Neural crest cell (in vitro differentiated cells): Measurements from ENCODE around the gene RIT2. TPM values are rescaled to one million over a fixed set of nuclear protein-coding genes. Genes with fewer than 3 reads are reported as not detected.

Experiments used
- DNase-seq: peaks from one replicate; pipeline ENCODE4 v3.0.0; 2021; ENCODE audit warnings: low read depth, mixed read lengths, low spot score
- H3K27ac Mint-ChIP-seq: one replicate; pipeline ENCODE4 v1.8.0; 2021; ENCODE audit warnings: mild to moderate bottlenecking, mixed read lengths; ENCODE audit not compliant: unreplicated experiment
- H3K27me3 Mint-ChIP-seq: 2 replicates; pipeline ENCODE4 v1.8.0; 2021; ENCODE audit warnings: low read depth, mild to moderate bottlenecking, mixed read lengths
- H3K36me3 Mint-ChIP-seq: 2 replicates; pipeline ENCODE4 v1.8.0; 2021; ENCODE audit warnings: low read depth, mild to moderate bottlenecking, mixed read lengths
- H3K4me1 Mint-ChIP-seq: 2 replicates; pipeline ENCODE4 v1.8.0; 2021; ENCODE audit warnings: mixed read lengths
- H3K4me3 Mint-ChIP-seq: one replicate; pipeline ENCODE4 v1.8.0; 2021; ENCODE audit warnings: mild to moderate bottlenecking, mixed read lengths
- H3K9me3 Mint-ChIP-seq: 2 replicates; pipeline ENCODE4 v1.8.0; 2021; ENCODE audit warnings: mixed read lengths
- CTCF ChIP-seq: fragments of 200-600 bp; sonication (generic); conservative IDR thresholded peaks from 2 replicates; pipeline ENCODE4 v1.5.0; 2021; ENCODE audit warnings: antibody characterized with exemption, mild to moderate bottlenecking
- total RNA-seq: library from RNA; stranded (reverse); gene quantifications from 2 replicates; pipeline ENCODE4 v1.2.1, GENCODE V29; 2021

RIT2 gene
- total RNA-seq, 1 donor from 2014 or later, result not detected

GRCh38 chr18:42948831-42949230 is 166.7 kb downstream of the RIT2 start:
- Mint-ChIP-seq H3K9me3 (peaks cover 14% of the 10 kb centered on the region), H3K27me3 (no peaks in the 10 kb centered on the region), H3K4me1 (peaks cover 11% of the 10 kb centered on the region), H3K36me3 (no peaks in the 10 kb centered on the region), H3K27ac (no peak overlapping the region), H3K4me3 (no peak overlapping the region)
- no peak for DNase-seq
- no peak for TF ChIP-seq CTCF

DNA sequence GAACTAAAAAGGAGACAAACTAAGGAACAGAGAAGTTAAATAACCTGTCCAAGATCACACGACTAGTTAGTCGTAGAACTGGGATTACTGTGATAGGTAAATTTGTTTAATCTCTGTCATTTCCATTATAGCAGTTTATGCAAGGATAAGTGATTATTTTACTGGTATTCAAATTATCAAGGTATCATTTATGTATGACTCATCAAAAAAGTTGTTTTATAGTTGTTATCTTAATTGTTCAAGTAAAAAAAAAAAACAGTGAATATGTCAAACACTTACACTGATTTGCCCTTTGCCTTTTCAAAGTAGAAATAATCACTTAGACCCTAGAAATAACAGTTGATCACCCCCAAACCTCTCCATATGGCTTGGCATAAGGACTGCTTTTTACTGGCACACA is 173.6 kb downstream of the RIT2 start:
- no peaks in the 10 kb centered on the region for H3K27me3 Mint-ChIP-seq
- H3K9me3 Mint-ChIP-seq, result peaks cover 4% of the 10 kb centered on the region
- DNase-seq, result no peak
- H3K4me3 Mint-ChIP-seq, result no peak overlapping the region
- H3K36me3 Mint-ChIP-seq, result no peaks in the 10 kb centered on the region
- peaks cover 5% of the 10 kb centered on the region for H3K4me1 Mint-ChIP-seq
- no peak for TF ChIP-seq CTCF
- H3K27ac Mint-ChIP-seq, result no peak overlapping the region

DNA sequence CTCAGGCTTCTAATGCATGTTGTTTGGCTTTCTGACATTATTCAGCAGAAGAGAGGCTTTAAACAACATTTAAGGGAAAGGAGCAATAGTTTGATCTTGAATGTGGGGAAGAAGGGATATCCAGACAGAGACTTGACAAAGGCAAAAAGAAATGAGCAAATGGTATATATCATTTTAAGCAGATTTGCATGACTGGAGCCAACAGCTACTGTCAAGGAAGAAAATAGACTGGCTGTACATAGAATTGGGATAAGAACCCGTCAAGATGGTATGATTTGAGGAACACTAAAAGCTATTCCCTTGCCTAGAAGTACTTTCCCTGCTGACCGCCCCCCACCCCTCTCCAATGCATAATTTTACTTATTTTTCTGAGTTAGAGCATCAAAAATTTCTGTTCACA is 174.5 kb downstream of the RIT2 start:
- Mint-ChIP-seq H3K4me3 (no peak overlapping the region), H3K9me3 (peaks cover 4% of the 10 kb centered on the region), H3K4me1 (peaks cover 5% of the 10 kb centered on the region), H3K27ac (no peak overlapping the region), H3K36me3 (no peaks in the 10 kb centered on the region), H3K27me3 (no peaks in the 10 kb centered on the region)
- no peak for DNase-seq
- TF ChIP-seq CTCF, result no peak

DNA sequence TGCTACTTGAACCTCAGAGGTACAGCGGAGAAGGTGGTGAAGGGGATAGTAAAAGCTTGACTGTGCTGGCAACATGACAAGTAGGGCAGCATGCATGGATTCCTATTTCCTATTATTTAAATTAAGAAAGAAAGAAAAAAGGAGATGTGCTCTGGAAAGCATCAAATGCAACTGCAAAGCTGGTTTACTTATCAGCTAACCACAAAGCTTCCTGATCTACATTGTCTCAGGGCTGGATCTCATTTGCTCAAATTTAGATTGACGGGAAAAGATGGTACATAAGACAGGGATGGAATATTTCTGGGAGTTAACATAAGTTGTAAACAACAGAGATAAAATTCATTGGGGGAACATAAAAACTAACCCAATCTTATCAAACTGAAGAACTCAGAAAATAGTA is 178.0 kb downstream of the RIT2 start:
- no peak overlapping the region for H3K27ac Mint-ChIP-seq
- no peaks in the 10 kb centered on the region for H3K36me3 Mint-ChIP-seq
- no peak for DNase-seq

GRCh38 chr18:42936289-42936688 is 179.2 kb downstream of the RIT2 start:
- Mint-ChIP-seq H3K9me3 (no peaks in the 10 kb centered on the region), H3K4me1 (peaks cover 12% of the 10 kb centered on the region), H3K27ac (no peak overlapping the region), H3K36me3 (no peaks in the 10 kb centered on the region), H3K27me3 (no peaks in the 10 kb centered on the region), H3K4me3 (no peak overlapping the region)
- TF ChIP-seq CTCF, result no peak
- DNase-seq, result no peak

More for the DNA sequence above, 178.0 kb downstream of the RIT2 start:
- no peak for TF ChIP-seq CTCF
- no peaks in the 10 kb centered on the region for H3K27me3 Mint-ChIP-seq
- no peak overlapping the region for H3K4me3 Mint-ChIP-seq
- peaks cover 5% of the 10 kb centered on the region for H3K4me1 Mint-ChIP-seq
- no peaks in the 10 kb centered on the region for H3K9me3 Mint-ChIP-seq

GRCh38 chr18:42931491-42931890 is 184.0 kb downstream of the RIT2 start:
- Mint-ChIP-seq H3K36me3 (no peaks in the 10 kb centered on the region), H3K27me3 (no peaks in the 10 kb centered on the region), H3K4me3 (no peak overlapping the region), H3K27ac (no peak overlapping the region), H3K9me3 (no peaks in the 10 kb centered on the region), H3K4me1 (peaks cover 10% of the 10 kb centered on the region)
- no peak for TF ChIP-seq CTCF
- no peak for DNase-seq
